Measurements from ENCODE around the gene ZBTB44.

The ZBTB44 gene

GRCh38 chr11:130190371-130190881 lies 124.3 kb downstream of the ZBTB44 start:
- H3K27ac ChIP-seq (ENCODE audit: low read depth, low read length): no peak overlapping the region
- H3K9me3 ChIP-seq (ENCODE audit: low read length): no peaks in the 10 kb centered on the region
- H3K9ac ChIP-seq (ENCODE audit: low read length): no peak overlapping the region
- H3K4me3 ChIP-seq (ENCODE audit: low read depth in 1 of 2, low read length in 2 of 2): no peak overlapping the region
- no peaks in the 10 kb centered on the region for H3K36me3 ChIP-seq (ENCODE audit: insufficient read depth, low read length)
- no peaks in the 10 kb centered on the region for H3K4me1 ChIP-seq (ENCODE audit: insufficient read depth, low read length)
- no peaks in the 10 kb centered on the region for H3K27me3 ChIP-seq (ENCODE audit: control insufficient read depth in 1 of 2, insufficient read depth in 2 of 2, low read length in 2 of 2)

- Histone ChIP-seq H3K27me3 (ENCODE audit: control insufficient read depth in 1 of 2, insufficient read depth in 2 of 2, low read length in 2 of 2) (no peaks in the 10 kb centered on the region), H3K27ac (ENCODE audit: low read depth, low read length) (no peak overlapping the region), H3K9ac (ENCODE audit: low read length) (no peak overlapping the region), H3K36me3 (ENCODE audit: insufficient read depth, low read length) (no peaks in the 10 kb centered on the region), H3K4me3 (ENCODE audit: low read depth in 1 of 2, low read length in 2 of 2) (no peak overlapping the region), H3K4me1 (ENCODE audit: insufficient read depth, low read length) (no peaks in the 10 kb centered on the region), H3K9me3 (ENCODE audit: low read length) (no peaks in the 10 kb centered on the region)
Observed at GRCh38 chr11:130189492-130190210, 125.1 kb downstream of the ZBTB44 start.

- no peak overlapping the region for H3K9ac ChIP-seq (ENCODE audit: low read length)
- no peak overlapping the region for H3K4me3 ChIP-seq (ENCODE audit: low read depth in 1 of 2, low read length in 2 of 2)
- H3K27ac ChIP-seq (ENCODE audit: low read depth, low read length): no peak overlapping the region
- H3K36me3 ChIP-seq (ENCODE audit: insufficient read depth, low read length): no peaks in the 10 kb centered on the region
- no peaks in the 10 kb centered on the region for H3K27me3 ChIP-seq (ENCODE audit: control insufficient read depth in 1 of 2, insufficient read depth in 2 of 2, low read length in 2 of 2)
- H3K4me1 ChIP-seq (ENCODE audit: insufficient read depth, low read length): no peaks in the 10 kb centered on the region
- no peaks in the 10 kb centered on the region for H3K9me3 ChIP-seq (ENCODE audit: low read length)
Observed at GRCh38 chr11:130188585-130189347, 126.0 kb downstream of the ZBTB44 start.

GRCh38 chr11:130188047-130188446 lies 126.7 kb downstream of the ZBTB44 start:
- Histone ChIP-seq H3K9ac (ENCODE audit: low read length) (no peak overlapping the region), H3K4me3 (ENCODE audit: low read depth in 1 of 2, low read length in 2 of 2) (no peak overlapping the region), H3K4me1 (ENCODE audit: insufficient read depth, low read length) (no peaks in the 10 kb centered on the region), H3K36me3 (ENCODE audit: insufficient read depth, low read length) (no peaks in the 10 kb centered on the region), H3K9me3 (ENCODE audit: low read length) (no peaks in the 10 kb centered on the region), H3K27ac (ENCODE audit: low read depth, low read length) (no peak overlapping the region), H3K27me3 (ENCODE audit: control insufficient read depth in 1 of 2, insufficient read depth in 2 of 2, low read length in 2 of 2) (no peaks in the 10 kb centered on the region)

- Histone ChIP-seq H3K9ac (ENCODE audit: low read length) (no peak overlapping the region), H3K27me3 (ENCODE audit: control insufficient read depth in 1 of 2, insufficient read depth in 2 of 2, low read length in 2 of 2) (no peaks in the 10 kb centered on the region), H3K36me3 (ENCODE audit: insufficient read depth, low read length) (no peaks in the 10 kb centered on the region), H3K4me3 (ENCODE audit: low read depth in 1 of 2, low read length in 2 of 2) (no peak overlapping the region), H3K4me1 (ENCODE audit: insufficient read depth, low read length) (no peaks in the 10 kb centered on the region), H3K27ac (ENCODE audit: low read depth, low read length) (no peak overlapping the region), H3K9me3 (ENCODE audit: low read length) (no peaks in the 10 kb centered on the region)
Observed at GRCh38 chr11:130187096-130187495, 127.6 kb downstream of the ZBTB44 start.

GRCh38 chr11:130183878-130184610 lies 130.7 kb downstream of the ZBTB44 start:
- Histone ChIP-seq H3K27ac (ENCODE audit: low read depth, low read length) (no peak overlapping the region), H3K4me1 (ENCODE audit: insufficient read depth, low read length) (peaks cover 3% of the 10 kb centered on the region), H3K27me3 (ENCODE audit: control insufficient read depth in 1 of 2, insufficient read depth in 2 of 2, low read length in 2 of 2) (no peaks in the 10 kb centered on the region), H3K9me3 (ENCODE audit: low read length) (no peaks in the 10 kb centered on the region), H3K4me3 (ENCODE audit: low read depth in 1 of 2, low read length in 2 of 2) (no peak overlapping the region), H3K36me3 (ENCODE audit: insufficient read depth, low read length) (no peaks in the 10 kb centered on the region), H3K9ac (ENCODE audit: low read length) (no peak overlapping the region)

- Histone ChIP-seq H3K27ac (ENCODE audit: low read depth, low read length) (no peak overlapping the region), H3K36me3 (ENCODE audit: insufficient read depth, low read length) (no peaks in the 10 kb centered on the region), H3K27me3 (ENCODE audit: control insufficient read depth in 1 of 2, insufficient read depth in 2 of 2, low read length in 2 of 2) (no peaks in the 10 kb centered on the region), H3K4me1 (ENCODE audit: insufficient read depth, low read length) (peaks cover 3% of the 10 kb centered on the region), H3K9ac (ENCODE audit: low read length) (no peak overlapping the region), H3K4me3 (ENCODE audit: low read depth in 1 of 2, low read length in 2 of 2) (no peak overlapping the region), H3K9me3 (ENCODE audit: low read length) (no peaks in the 10 kb centered on the region)
Observed at GRCh38 chr11:130181295-130182272, 133.1 kb downstream of the ZBTB44 start.

GRCh38 chr11:130180896-130181294 lies 133.8 kb downstream of the ZBTB44 start:
- no peak overlapping the region for H3K4me3 ChIP-seq (ENCODE audit: low read depth in 1 of 2, low read length in 2 of 2)
- no peak overlapping the region for H3K27ac ChIP-seq (ENCODE audit: low read depth, low read length)

GRCh38 chr11:130180491-130180890 lies 134.2 kb downstream of the ZBTB44 start:
- H3K4me1 ChIP-seq (ENCODE audit: insufficient read depth, low read length): peaks cover 3% of the 10 kb centered on the region
- H3K36me3 ChIP-seq (ENCODE audit: insufficient read depth, low read length): no peaks in the 10 kb centered on the region
- H3K9me3 ChIP-seq (ENCODE audit: low read length): no peaks in the 10 kb centered on the region
- no peak overlapping the region for H3K4me3 ChIP-seq (ENCODE audit: low read depth in 1 of 2, low read length in 2 of 2)
- no peak overlapping the region for H3K27ac ChIP-seq (ENCODE audit: low read depth, low read length)
- no peak overlapping the region for H3K9ac ChIP-seq (ENCODE audit: low read length)
- H3K27me3 ChIP-seq (ENCODE audit: control insufficient read depth in 1 of 2, insufficient read depth in 2 of 2, low read length in 2 of 2): no peaks in the 10 kb centered on the region

More at GRCh38 chr11:130180896-130181294, 133.8 kb downstream of the ZBTB44 start:
- Histone ChIP-seq H3K9me3 (ENCODE audit: low read length) (no peaks in the 10 kb centered on the region), H3K36me3 (ENCODE audit: insufficient read depth, low read length) (no peaks in the 10 kb centered on the region), H3K9ac (ENCODE audit: low read length) (no peak overlapping the region), H3K27me3 (ENCODE audit: control insufficient read depth in 1 of 2, insufficient read depth in 2 of 2, low read length in 2 of 2) (no peaks in the 10 kb centered on the region), H3K4me1 (ENCODE audit: insufficient read depth, low read length) (peaks cover 3% of the 10 kb centered on the region)

- peaks cover 3% of the 10 kb centered on the region for H3K4me1 ChIP-seq (ENCODE audit: insufficient read depth, low read length)
- H3K9me3 ChIP-seq (ENCODE audit: low read length): no peaks in the 10 kb centered on the region
- no peak overlapping the region for H3K9ac ChIP-seq (ENCODE audit: low read length)
- no peaks in the 10 kb centered on the region for H3K36me3 ChIP-seq (ENCODE audit: insufficient read depth, low read length)
- H3K27ac ChIP-seq (ENCODE audit: low read depth, low read length): no peak overlapping the region
- no peaks in the 10 kb centered on the region for H3K27me3 ChIP-seq (ENCODE audit: control insufficient read depth in 1 of 2, insufficient read depth in 2 of 2, low read length in 2 of 2)
- H3K4me3 ChIP-seq (ENCODE audit: low read depth in 1 of 2, low read length in 2 of 2): no peak overlapping the region
Observed at GRCh38 chr11:130179396-130180306, 135.1 kb downstream of the ZBTB44 start.

Measured in muscle layer of colon (tissue), 2 donors.